Measurements from ENCODE around the gene TRAPPC10. TPM values are rescaled to one million over a fixed set of nuclear protein-coding genes. Genes with fewer than 3 reads are reported as not detected.
A peak's percentile ranks its signal among the peaks of the same experiment; 100 is the strongest.

TRAPPC10 gene
- total and polyA plus RNA-seq, 5 donors from 2014 or later, result 13.5 to 132 (median 17.9) TPM

GRCh38 chr21:43984905-43985689 lies 27.0 kb upstream of the TRAPPC10 start:
- H3K36me3 ChIP-seq (ENCODE audit: control insufficient read depth, insufficient read depth, low read length), result peaks cover 14% of the 10 kb centered on the region
- no peak overlapping the region for H3K4me3 Mint-ChIP-seq
- H3K9me3 Mint-ChIP-seq, result no peaks in the 10 kb centered on the region
- no peaks in the 10 kb centered on the region for H3K9me3 ChIP-seq (ENCODE audit: control insufficient read depth in 2 of 2, low read length in 2 of 2)
- H3K4me1 ChIP-seq (ENCODE audit: control insufficient read depth, insufficient read depth, low read length, poor library complexity, severe bottlenecking), result peaks cover 6% of the 10 kb centered on the region
- H3K27me3 Mint-ChIP-seq, result no peaks in the 10 kb centered on the region
- peaks cover 0 to 16% (median 2%) of the 10 kb centered on the region in 4 donors for H3K4me1 Mint-ChIP-seq
- DNase-seq (no peak), ATAC-seq (ENCODE audit: low read depth in 2 of 2) (peak in 1 of 2 donors; percentile 13)
- peak overlapping the region; percentile 4 to 90 (median 81) for H3K27ac Mint-ChIP-seq
- peaks cover 11% of the 10 kb centered on the region for H3K36me3 Mint-ChIP-seq
- no peak overlapping the region for H3K27ac ChIP-seq (ENCODE audit: insufficient read depth, low read length, poor library complexity, severe bottlenecking)
- H3K4me3 ChIP-seq (ENCODE audit: low read depth, low read length), result no peak overlapping the region
- no peaks in the 10 kb centered on the region for H3K27me3 ChIP-seq (ENCODE audit: control insufficient read depth, insufficient read depth, low read length)

- H3K27me3 ChIP-seq (ENCODE audit: control insufficient read depth, insufficient read depth, low read length), result no peaks in the 10 kb centered on the region
- Mint-ChIP-seq H3K27ac (peak overlapping the region; percentile 4 to 90 (median 77)), H3K9me3 (no peaks in the 10 kb centered on the region), H3K4me1 (peaks cover 0 to 16% (median 2%) of the 10 kb centered on the region in 4 donors), H3K27me3 (no peaks in the 10 kb centered on the region), H3K4me3 (peak overlapping the region in 1 of 4 donors; percentile 21), H3K36me3 (peaks cover 11% of the 10 kb centered on the region)
- H3K9me3 ChIP-seq (ENCODE audit: control insufficient read depth in 2 of 2, low read length in 2 of 2), result no peaks in the 10 kb centered on the region
- H3K27ac ChIP-seq (ENCODE audit: insufficient read depth, low read length, poor library complexity, severe bottlenecking), result no peak overlapping the region
- no peak overlapping the region for H3K4me3 ChIP-seq (ENCODE audit: low read depth, low read length)
- no peak for DNase-seq
- ATAC-seq (ENCODE audit: low read depth in 2 of 2), result peak in 1 of 2 donors; percentile 7
- peaks cover 14% of the 10 kb centered on the region for H3K36me3 ChIP-seq (ENCODE audit: control insufficient read depth, insufficient read depth, low read length)
- peaks cover 6% of the 10 kb centered on the region for H3K4me1 ChIP-seq (ENCODE audit: control insufficient read depth, insufficient read depth, low read length, poor library complexity, severe bottlenecking)
Measured at GRCh38 chr21:43985690-43986251, 26.3 kb upstream of the TRAPPC10 start.

GRCh38 chr21:43986544-43987451 lies 25.3 kb upstream of the TRAPPC10 start:
- Mint-ChIP-seq H3K4me3 (no peak overlapping the region), H3K27me3 (no peaks in the 10 kb centered on the region), H3K4me1 (peaks cover 0 to 16% (median 2%) of the 10 kb centered on the region in 4 donors), H3K9me3 (no peaks in the 10 kb centered on the region), H3K36me3 (peaks cover 8% of the 10 kb centered on the region), H3K27ac (peak overlapping the region in 1 of 3 donors; percentile 38)
- DNase-seq (no peak), ATAC-seq (ENCODE audit: low read depth in 2 of 2) (no peak)
- Histone ChIP-seq H3K4me1 (ENCODE audit: control insufficient read depth, insufficient read depth, low read length, poor library complexity, severe bottlenecking) (peaks cover 6% of the 10 kb centered on the region), H3K27me3 (ENCODE audit: control insufficient read depth, insufficient read depth, low read length) (no peaks in the 10 kb centered on the region), H3K36me3 (ENCODE audit: control insufficient read depth, insufficient read depth, low read length) (peaks cover 5% of the 10 kb centered on the region), H3K9me3 (ENCODE audit: control insufficient read depth in 2 of 2, low read length in 2 of 2) (no peaks in the 10 kb centered on the region), H3K27ac (ENCODE audit: insufficient read depth, low read length, poor library complexity, severe bottlenecking) (no peak overlapping the region), H3K4me3 (ENCODE audit: low read depth, low read length) (no peak overlapping the region)

- H3K36me3 ChIP-seq (ENCODE audit: control insufficient read depth, insufficient read depth, low read length), result peaks cover under 1% of the 10 kb centered on the region
- H3K4me3 ChIP-seq (ENCODE audit: low read depth, low read length), result no peak overlapping the region
- no peaks in the 10 kb centered on the region for H3K27me3 Mint-ChIP-seq
- no peak overlapping the region for H3K27ac Mint-ChIP-seq
- DNase-seq, result no peak
- no peaks in the 10 kb centered on the region for H3K9me3 ChIP-seq (ENCODE audit: control insufficient read depth in 2 of 2, low read length in 2 of 2)
- peaks cover 8% of the 10 kb centered on the region for H3K36me3 Mint-ChIP-seq
- no peak overlapping the region for H3K4me3 Mint-ChIP-seq
- no peaks in the 10 kb centered on the region for H3K9me3 Mint-ChIP-seq
- peaks cover 0 to 16% (median 2%) of the 10 kb centered on the region in 4 donors for H3K4me1 Mint-ChIP-seq
- H3K4me1 ChIP-seq (ENCODE audit: control insufficient read depth, insufficient read depth, low read length, poor library complexity, severe bottlenecking), result peaks cover 6% of the 10 kb centered on the region
- H3K27ac ChIP-seq (ENCODE audit: insufficient read depth, low read length, poor library complexity, severe bottlenecking), result no peak overlapping the region
- ATAC-seq (ENCODE audit: low read depth in 2 of 2), result no peak
- no peaks in the 10 kb centered on the region for H3K27me3 ChIP-seq (ENCODE audit: control insufficient read depth, insufficient read depth, low read length)
Measured at GRCh38 chr21:43987509-43987908, 24.6 kb upstream of the TRAPPC10 start.

GRCh38 chr21:43988016-43988415 lies 24.1 kb upstream of the TRAPPC10 start:
- Histone ChIP-seq H3K4me3 (ENCODE audit: low read depth, low read length) (no peak overlapping the region), H3K36me3 (ENCODE audit: control insufficient read depth, insufficient read depth, low read length) (no peaks in the 10 kb centered on the region), H3K9me3 (ENCODE audit: control insufficient read depth in 2 of 2, low read length in 2 of 2) (no peaks in the 10 kb centered on the region), H3K4me1 (ENCODE audit: control insufficient read depth, insufficient read depth, low read length, poor library complexity, severe bottlenecking) (peaks cover 6% of the 10 kb centered on the region), H3K27me3 (ENCODE audit: control insufficient read depth, insufficient read depth, low read length) (no peaks in the 10 kb centered on the region), H3K27ac (ENCODE audit: insufficient read depth, low read length, poor library complexity, severe bottlenecking) (no peak overlapping the region)
- Mint-ChIP-seq H3K9me3 (no peaks in the 10 kb centered on the region), H3K36me3 (peaks cover 8% of the 10 kb centered on the region), H3K27ac (peak overlapping the region in 1 of 3 donors; percentile 32), H3K27me3 (no peaks in the 10 kb centered on the region), H3K4me3 (no peak overlapping the region), H3K4me1 (peaks cover 0 to 16% (median 2%) of the 10 kb centered on the region in 4 donors)
- DNase-seq (no peak), ATAC-seq (ENCODE audit: low read depth in 2 of 2) (no peak)

GRCh38 chr21:43988506-43989230 lies 23.4 kb upstream of the TRAPPC10 start:
- Mint-ChIP-seq H3K4me1 (peaks cover 0 to 16% (median 2%) of the 10 kb centered on the region in 4 donors), H3K27me3 (no peaks in the 10 kb centered on the region), H3K9me3 (no peaks in the 10 kb centered on the region), H3K36me3 (peaks cover 6% of the 10 kb centered on the region), H3K4me3 (no peak overlapping the region), H3K27ac (peak overlapping the region in 1 of 3 donors; percentile 32)
- Histone ChIP-seq H3K4me3 (ENCODE audit: low read depth, low read length) (no peak overlapping the region), H3K9me3 (ENCODE audit: control insufficient read depth in 2 of 2, low read length in 2 of 2) (no peaks in the 10 kb centered on the region), H3K27me3 (ENCODE audit: control insufficient read depth, insufficient read depth, low read length) (no peaks in the 10 kb centered on the region), H3K36me3 (ENCODE audit: control insufficient read depth, insufficient read depth, low read length) (no peaks in the 10 kb centered on the region), H3K27ac (ENCODE audit: insufficient read depth, low read length, poor library complexity, severe bottlenecking) (no peak overlapping the region), H3K4me1 (ENCODE audit: control insufficient read depth, insufficient read depth, low read length, poor library complexity, severe bottlenecking) (peaks cover 6% of the 10 kb centered on the region)
- DNase-seq (no peak), ATAC-seq (ENCODE audit: low read depth in 2 of 2) (no peak)

- no peaks in the 10 kb centered on the region for H3K9me3 Mint-ChIP-seq
- H3K4me3 Mint-ChIP-seq, result no peak overlapping the region
- Histone ChIP-seq H3K4me1 (ENCODE audit: control insufficient read depth, insufficient read depth, low read length, poor library complexity, severe bottlenecking) (peaks cover 6% of the 10 kb centered on the region), H3K27me3 (ENCODE audit: control insufficient read depth, insufficient read depth, low read length) (no peaks in the 10 kb centered on the region), H3K27ac (ENCODE audit: insufficient read depth, low read length, poor library complexity, severe bottlenecking) (no peak overlapping the region), H3K9me3 (ENCODE audit: control insufficient read depth in 2 of 2, low read length in 2 of 2) (no peaks in the 10 kb centered on the region), H3K36me3 (ENCODE audit: control insufficient read depth, insufficient read depth, low read length) (no peaks in the 10 kb centered on the region), H3K4me3 (ENCODE audit: low read depth, low read length) (no peak overlapping the region)
- H3K27ac Mint-ChIP-seq, result no peak overlapping the region
- H3K27me3 Mint-ChIP-seq, result no peaks in the 10 kb centered on the region
- no peak for ATAC-seq (ENCODE audit: low read depth in 2 of 2)
- no peak for DNase-seq
- H3K36me3 Mint-ChIP-seq, result no peaks in the 10 kb centered on the region
- peaks cover 0 to 16% (median 2%) of the 10 kb centered on the region in 4 donors for H3K4me1 Mint-ChIP-seq
Measured at GRCh38 chr21:43989401-43989800, 22.7 kb upstream of the TRAPPC10 start.
